SK-N-SH treated with all-trans-retinoic acid at 6 μM for 48 hours (cell line): Measurements from ENCODE around the gene FRMD4A.

Experiments
- ATAC-seq: fragments of 200-7000 bp; cut with Tn5 transposase; 3 replicates; pipeline ENCODE4 v1.9.1; 2020; ENCODE audit warnings: mild to moderate bottlenecking, moderate library complexity
- ARNTL ChIP-seq: fragments of 450-650 bp; formaldehyde crosslinking; IDR thresholded peaks from 2 replicates; pipeline ENCODE4 v1.5.0; 2020; ENCODE audit warnings: low read depth, mild to moderate bottlenecking, moderate library complexity, borderline replicate concordance
- BACH2 ChIP-seq: fragments of 250-450 bp; sonication (Bioruptor Pico); IDR thresholded peaks from 2 replicates; pipeline ENCODE4 v1.9.0; 2021; ENCODE audit warnings: mild to moderate bottlenecking, borderline replicate concordance
- CREB5 ChIP-seq: fragments of 250-450 bp; sonication (Bioruptor Pico); IDR thresholded peaks from 2 replicates; pipeline ENCODE4 v1.5.1; 2020; ENCODE audit warnings: low read depth, mild to moderate bottlenecking, moderate library complexity
- CSDC2 ChIP-seq: fragments of 250-450 bp; sonication (Bioruptor Pico); IDR thresholded peaks from 2 replicates; pipeline ENCODE4 v1.5.0; 2020; ENCODE audit warnings: mild to moderate bottlenecking, moderate library complexity
- CSRNP3 ChIP-seq: fragments of 250-450 bp; sonication (Bioruptor Pico); IDR thresholded peaks from 2 replicates; pipeline ENCODE4 v1.5.1; 2021; ENCODE audit warnings: mild to moderate bottlenecking, moderate library complexity
- GLIS3 ChIP-seq: fragments of 250-450 bp; sonication (Bioruptor Pico); IDR thresholded peaks from 2 replicates; pipeline ENCODE4 v1.5.0; 2020; ENCODE audit warnings: mild to moderate bottlenecking, moderate library complexity
- ISL1 ChIP-seq: fragments of 250-450 bp; sonication (Bioruptor Pico); IDR thresholded peaks from 2 replicates; pipeline ENCODE4 v2.1.2; 2022; ENCODE audit warnings: mild to moderate bottlenecking, moderate library complexity
- OSR1 ChIP-seq: fragments of 250-450 bp; sonication (Bioruptor Pico); IDR thresholded peaks from 2 replicates; pipeline ENCODE4 v1.8.0; 2022; ENCODE audit warnings: moderate library complexity, mild to moderate bottlenecking, inconsistent platforms
- PPARA ChIP-seq: fragments of 250-450 bp; sonication (Bioruptor Pico); IDR thresholded peaks from 2 replicates; pipeline ENCODE4 v1.5.0; 2020; ENCODE audit warnings: mild to moderate bottlenecking, borderline replicate concordance
- RARB ChIP-seq: fragments of 250-450 bp; sonication (Bioruptor Pico); IDR thresholded peaks from 2 replicates; pipeline ENCODE4 v1.8.0; 2021; ENCODE audit warnings: mild to moderate bottlenecking, moderate library complexity
- SNAI2 ChIP-seq: fragments of 250-450 bp; sonication (Bioruptor Pico); IDR thresholded peaks from 2 replicates; pipeline ENCODE4 v1.5.0; 2020; ENCODE audit warnings: mild to moderate bottlenecking, moderate library complexity
- TCF4 ChIP-seq: fragments of 250-450 bp; sonication (Bioruptor Pico); IDR thresholded peaks from 2 replicates; pipeline ENCODE4 v1.8.0; 2021; ENCODE audit warnings: mild to moderate bottlenecking, moderate library complexity, borderline replicate concordance
- TOX ChIP-seq: fragments of 250-450 bp; sonication (Bioruptor Pico); IDR thresholded peaks from 2 replicates; pipeline ENCODE4 v1.8.0; 2021; ENCODE audit warnings: mild to moderate bottlenecking, moderate library complexity, borderline replicate concordance
- TSHZ2 ChIP-seq: fragments of 250-450 bp; sonication (Bioruptor Pico); IDR thresholded peaks from 2 replicates; pipeline ENCODE4 v1.5.0; 2020; ENCODE audit warnings: mild to moderate bottlenecking, moderate library complexity
- ZC3H10 ChIP-seq: fragments of 250-450 bp; sonication (Bioruptor Pico); IDR thresholded peaks from 2 replicates; pipeline ENCODE4 v1.5.1; 2021; ENCODE audit warnings: mild to moderate bottlenecking, moderate library complexity
- ZFP3 ChIP-seq: fragments of 250-450 bp; sonication (Bioruptor Pico); IDR thresholded peaks from 2 replicates; pipeline ENCODE4 v1.5.0; 2020; ENCODE audit warnings: mild to moderate bottlenecking, moderate library complexity
- ZFP30 ChIP-seq: fragments of 450-650 bp; formaldehyde crosslinking; IDR thresholded peaks from 2 replicates; pipeline ENCODE4 v1.5.0; 2022; ENCODE audit warnings: mild to moderate bottlenecking, moderate library complexity
- ZNF565 ChIP-seq: fragments of 450-650 bp; formaldehyde crosslinking; conservative IDR thresholded peaks from 2 replicates; pipeline ENCODE4 v1.5.0; 2020; ENCODE audit warnings: low read depth, mild to moderate bottlenecking, moderate library complexity
- ZNF70 ChIP-seq: fragments of 450-650 bp; formaldehyde crosslinking; IDR thresholded peaks from 2 replicates; pipeline ENCODE4 v1.5.0; 2020; ENCODE audit warnings: mild to moderate bottlenecking, moderate library complexity
- ZNF8 ChIP-seq: fragments of 450-650 bp; formaldehyde crosslinking; IDR thresholded peaks from 2 replicates; pipeline ENCODE4 v1.5.0; 2020; ENCODE audit warnings: mild to moderate bottlenecking, moderate library complexity

FRMD4A gene

GRCh38 chr10:14126697-14127440, 203.9 kb downstream of the FRMD4A start (continued):
- TF ChIP-seq TSHZ2 (CRISPR knock-in tag) (no peak), GLIS3 (CRISPR knock-in tag) (no peak), CSDC2 (CRISPR knock-in tag) (no peak), PPARA (no peak), TOX (CRISPR knock-in tag) (no peak)

- ATAC-seq = no peak
- TF ChIP-seq ZNF70 (CRISPR knock-in tag) (no peak), RARB (CRISPR knock-in tag) (no peak), SNAI2 (no peak), ZFP3 (CRISPR knock-in tag) (no peak), GLIS3 (CRISPR knock-in tag) (no peak), BACH2 (no peak), ZFP30 (CRISPR knock-in tag) (no peak), PPARA (no peak), ISL1 (CRISPR knock-in tag) (no peak), TOX (CRISPR knock-in tag) (no peak), TCF4 (CRISPR knock-in tag) (no peak), ZNF565 (CRISPR knock-in tag) (no peak), OSR1 (no peak)
Measured at GRCh38 chr10:14125564-14125963, 205.2 kb downstream of the FRMD4A start.

GRCh38 chr10:14124941-14125340, 205.8 kb downstream of the FRMD4A start:
- no peak for ATAC-seq
- TF ChIP-seq OSR1 (no peak), ZC3H10 (no peak), TSHZ2 (CRISPR knock-in tag) (no peak), ZNF8 (no peak), ZNF70 (CRISPR knock-in tag) (no peak)

GRCh38 chr10:14123139-14123538, 207.6 kb downstream of the FRMD4A start:
- no peak for ATAC-seq
- no peak for TF ChIP-seq ZC3H10
- no peak for TF ChIP-seq ZFP30 (CRISPR knock-in tag)
- TF ChIP-seq OSR1 = no peak
- no peak for TF ChIP-seq GLIS3 (CRISPR knock-in tag)
- TF ChIP-seq TCF4 (CRISPR knock-in tag) = no peak
- TF ChIP-seq TOX (CRISPR knock-in tag) = no peak
- TF ChIP-seq ISL1 (CRISPR knock-in tag) = no peak
- no peak for TF ChIP-seq ZFP3 (CRISPR knock-in tag)
- no peak for TF ChIP-seq TSHZ2 (CRISPR knock-in tag)
- TF ChIP-seq ZNF70 (CRISPR knock-in tag) = no peak
- TF ChIP-seq CREB5 (CRISPR knock-in tag) = no peak
- no peak for TF ChIP-seq RARB (CRISPR knock-in tag)
- TF ChIP-seq CSRNP3 (CRISPR knock-in tag) = no peak
- TF ChIP-seq ZNF565 (CRISPR knock-in tag) = no peak
- no peak for TF ChIP-seq ARNTL (CRISPR knock-in tag)
